A673 (cell line): ENCODE data around the gene KDELR3. TPM values are rescaled to one million over a fixed set of nuclear protein-coding genes. Genes with fewer than 3 reads are reported as not detected.

Experiments used
- BruUV-seq: library from RNA; stranded (reverse); fragments of 400-500 nt; replicated peaks from 2 replicates; lab custom pipeline; 2021; lab: Mats Ljungman, UMichigan
- CTCF ChIA-PET: fragments of 300-600 bp; sonication (Branson Sonifier 250); formaldehyde crosslinking; loops from one replicate; lab custom pipeline; 2022; ENCODE audit warnings: antibody characterized with exemption; lab: Charles Lee
- POLR2A ChIA-PET: fragments of 300-600 bp; sonication (Branson Sonifier 250); formaldehyde crosslinking; loops from one replicate; lab custom pipeline; 2022; ENCODE audit warnings: antibody characterized with exemption; ENCODE audit not compliant: low non-redundant PET; lab: Charles Lee
- DNase-seq: peaks from one replicate; pipeline ENCODE4 v3.0.0-alpha.2; 2015; ENCODE audit warnings: low spot score
- H3K27ac ChIP-seq: fragments of 200-600 bp; sonication (generic); 2 replicates; pipeline ENCODE4 v1.5.1; 2016; ENCODE audit warnings: mixed run types, low read depth, mild to moderate bottlenecking, mixed read lengths, antibody characterized with exemption, low read length; ENCODE audit not compliant: poor library complexity, severe bottlenecking
- H3K27me3 ChIP-seq: fragments of 200-600 bp; sonication (generic); replicated peaks from 2 replicates; pipeline ENCODE4 v1.6.1; 2017; ENCODE audit warnings: mixed run types, low read depth, mild to moderate bottlenecking, mixed read lengths, antibody characterized with exemption, low read length; ENCODE audit not compliant: insufficient read depth, poor library complexity
- H3K36me3 ChIP-seq: fragments of 200-600 bp; sonication (generic); 2 replicates; pipeline ENCODE4 v1.6.1; 2016; ENCODE audit warnings: mixed run types, mild to moderate bottlenecking, mixed read lengths, antibody characterized with exemption, low read length; ENCODE audit not compliant: insufficient read depth, poor library complexity, severe bottlenecking
- H3K4me1 ChIP-seq: fragments of 200-600 bp; sonication (generic); 2 replicates; pipeline ENCODE4 v1.6.1; 2017; ENCODE audit warnings: mixed run types, mild to moderate bottlenecking, mixed read lengths, antibody characterized with exemption, low read length; ENCODE audit not compliant: insufficient read depth, poor library complexity, severe bottlenecking
- H3K4me3 ChIP-seq: fragments of 200-600 bp; sonication (generic); 2 replicates; pipeline ENCODE4 v1.5.1; 2016; ENCODE audit warnings: low read depth, mixed run types, mild to moderate bottlenecking, mixed read lengths, low read length; ENCODE audit not compliant: poor library complexity, severe bottlenecking
- H3K9me3 ChIP-seq: fragments of 200-600 bp; sonication (generic); 2 replicates; pipeline ENCODE4 v1.6.1; 2016; ENCODE audit warnings: mixed run types, low read depth, mild to moderate bottlenecking, mixed read lengths, antibody characterized with exemption, low read length; ENCODE audit not compliant: poor library complexity, severe bottlenecking
- CTCF ChIP-seq: fragments of 300-800, 200-600 bp; sonication (generic); conservative IDR thresholded peaks from 2 replicates; pipeline ENCODE4 v1.5.1; 2017; ENCODE audit warnings: low read depth, mild to moderate bottlenecking, antibody characterized with exemption, low read length, moderate library complexity, mixed read lengths
- EZH2 ChIP-seq: fragments of 200-600 bp; sonication (generic); IDR thresholded peaks from 2 replicates; pipeline ENCODE4 v1.6.1; 2017; ENCODE audit warnings: borderline replicate concordance, low read depth, mild to moderate bottlenecking, mixed read lengths, antibody characterized with exemption, low read length; ENCODE audit not compliant: poor library complexity, severe bottlenecking
- intact Hi-C: fragments of 100-400 bp; cut with micrococcal nuclease; formaldehyde crosslinking; loops from one replicate; pipeline ENCODE4 v1.10.0; 2022; ENCODE audit not compliant: unreplicated experiment
- total RNA-seq: library from RNA; stranded (reverse); gene quantifications from 2 replicates; pipeline ENCODE4 v1.2.3, GENCODE V29; 2021

KDELR3 gene
- total RNA-seq, 1 experiment from 2014 or later, result 4.0 TPM

- H3K27me3 ChIP-seq, result no peaks in the 10 kb centered on the region
- no peaks in the 10 kb centered on the region for H3K9me3 ChIP-seq
- H3K4me1 ChIP-seq, result no peaks in the 10 kb centered on the region
- no TSS peak for BruUV-seq
- intact Hi-C loops, result no loop called here
- TF ChIP-seq EZH2, result no peak
- TF ChIP-seq CTCF, result no peak
- ChIA-PET POLR2A (no interaction called here), CTCF (interaction anchor here (0.6 kb wide), 1 partner anchor 254 kb away, joined by 8 read pairs; no protein-coding TSS in a partner anchor)
- DNase-seq, result no peak
- no peak overlapping the region for H3K4me3 ChIP-seq
- no peak overlapping the region for H3K27ac ChIP-seq
- H3K36me3 ChIP-seq, result no peaks in the 10 kb centered on the region
Observed at GRCh38 chr22:38446018-38446601, 21.8 kb upstream of the KDELR3 start.

- Histone ChIP-seq H3K27me3 (peaks cover 1% of the 10 kb centered on the region), H3K27ac (no peak overlapping the region), H3K9me3 (no peaks in the 10 kb centered on the region), H3K4me3 (no peak overlapping the region), H3K36me3 (no peaks in the 10 kb centered on the region), H3K4me1 (peaks cover 4% of the 10 kb centered on the region)
- no TSS peak for BruUV-seq
- no peak for DNase-seq
- ChIA-PET CTCF (no interaction called here), POLR2A (no interaction called here)
- TF ChIP-seq EZH2 (no peak), CTCF (no peak)
- intact Hi-C loops, result no loop called here
Observed at GRCh38 chr22:38448945-38449745, 18.8 kb upstream of the KDELR3 start.

GRCh38 chr22:38449776-38450175, 18.1 kb upstream of the KDELR3 start:
- no TSS peak for BruUV-seq
- ChIA-PET CTCF (no interaction called here), POLR2A (no interaction called here)
- Histone ChIP-seq H3K4me1 (peaks cover 4% of the 10 kb centered on the region), H3K36me3 (no peaks in the 10 kb centered on the region), H3K27me3 (peaks cover 8% of the 10 kb centered on the region), H3K4me3 (no peak overlapping the region), H3K9me3 (no peaks in the 10 kb centered on the region), H3K27ac (no peak overlapping the region)
- intact Hi-C loops, result no loop called here
- TF ChIP-seq CTCF, result no peak
- TF ChIP-seq EZH2, result no peak
- no peak for DNase-seq
